HEK293 (cell line): Measurements from ENCODE around the gene SCAND1.

Source experiments
- CTCF ChIA-PET: fragments of 350-600 bp; formaldehyde crosslinking; extraction: SDS; loops from one replicate; lab custom pipeline; 2021; ENCODE audit warnings: antibody characterized with exemption; lab: Yijun Ruan, JAX
- POLR2A ChIA-PET: fragments of 300-600 bp; formaldehyde crosslinking; extraction: SDS; loops from one replicate; lab custom pipeline; 2020; ENCODE audit warnings: antibody characterized with exemption, inconsistent platforms; lab: Yijun Ruan, JAX
- H3K27ac ChIP-seq: fragments of 200-500 bp; sonication (Bioruptor generic); 2 replicates; pipeline ENCODE4 v1.5.1; 2014; ENCODE audit warnings: low read depth, low read length, control low read depth, inconsistent platforms; ENCODE audit errors: extremely low read depth
- H3K36me3 ChIP-seq, 2 experiments: fragments of 200-500 bp in 1 of 2; sonication (Bioruptor generic) in 1 of 2; 1 replicate in 1 of 2; 2 replicates in 1 of 2; pipeline ENCODE4 v1.5.1; 2014 to 2017; ENCODE audit warnings: inconsistent platforms in 2 of 2, low read length in 2 of 2; ENCODE audit not compliant: control insufficient read depth in 2 of 2, insufficient read depth in 1 of 2
- H3K4me1 ChIP-seq: fragments of 200-500 bp; sonication (Bioruptor generic); 2 replicates; pipeline ENCODE4 v1.5.1; 2014; ENCODE audit warnings: mild to moderate bottlenecking, low read length, inconsistent platforms; ENCODE audit not compliant: control insufficient read depth, insufficient read depth
- H3K4me3 ChIP-seq: 2 replicates; pipeline ENCODE4 v1.5.1; 2011; ENCODE audit warnings: low read depth, mild to moderate bottlenecking, control low read depth, low read length, moderate library complexity
- H3K9me3 ChIP-seq: fragments of 200-500 bp; sonication (Bioruptor generic); 2 replicates; pipeline ENCODE4 v1.5.1; 2014; ENCODE audit warnings: low read depth, low read length, inconsistent platforms; ENCODE audit not compliant: control insufficient read depth, insufficient read depth
- EGR2 ChIP-seq: fragments of 450-650 bp; formaldehyde crosslinking; IDR thresholded peaks from 2 replicates; pipeline ENCODE4 v1.5.1; 2016; ENCODE audit warnings: low read depth, missing biosample characterization, missing genetic modification characterization
- GLI2 ChIP-seq: fragments of 450-650 bp; formaldehyde crosslinking; IDR thresholded peaks from 2 replicates; pipeline ENCODE4; 2017; ENCODE audit warnings: missing biosample characterization, missing genetic modification characterization, low read depth, borderline replicate concordance
- HOXC10 ChIP-seq: sonication (generic); formaldehyde crosslinking; IDR thresholded peaks from 2 replicates; pipeline ENCODE4 v1.8.1; 2023; ENCODE audit warnings: mild to moderate bottlenecking, missing genetic modification reagents
- KLF1 ChIP-seq: fragments of 450-650 bp; formaldehyde crosslinking; IDR thresholded peaks from 2 replicates; pipeline ENCODE4 v1.5.1; 2016; ENCODE audit warnings: missing biosample characterization, missing genetic modification characterization
- KLF10 ChIP-seq: fragments of 450-650 bp; IDR thresholded peaks from 2 replicates; pipeline ENCODE4 v1.5.1; 2018; ENCODE audit warnings: missing biosample characterization, mild to moderate bottlenecking, missing genetic modification characterization
- PRDM1 ChIP-seq: fragments of 450-650 bp; formaldehyde crosslinking; IDR thresholded peaks from 2 replicates; pipeline ENCODE4; 2016; ENCODE audit warnings: missing biosample characterization, missing genetic modification characterization
- REPIN1 ChIP-seq: fragments of 450-650 bp; formaldehyde crosslinking; IDR thresholded peaks from 2 replicates; pipeline ENCODE4 v1.5.1; 2017; ENCODE audit warnings: missing biosample characterization, missing genetic modification characterization, low read depth
- SP2 ChIP-seq: fragments of 450-650 bp; formaldehyde crosslinking; IDR thresholded peaks from 2 replicates; pipeline ENCODE4 v1.5.1; 2016; ENCODE audit warnings: missing biosample characterization, missing genetic modification characterization
- ZBTB1 ChIP-seq: fragments of 450-650 bp; formaldehyde crosslinking; IDR thresholded peaks from 2 replicates; pipeline ENCODE4 v1.5.1; 2016; ENCODE audit warnings: missing biosample characterization, missing genetic modification characterization
- ZBTB20 ChIP-seq: fragments of 450-650 bp; formaldehyde crosslinking; IDR thresholded peaks from 2 replicates; pipeline ENCODE4 v1.5.1; 2016; ENCODE audit warnings: missing biosample characterization, missing genetic modification characterization
- ZBTB48 ChIP-seq: fragments of 450-650 bp; formaldehyde crosslinking; IDR thresholded peaks from 2 replicates; pipeline ENCODE4 v1.5.1; 2016; ENCODE audit warnings: missing biosample characterization, missing genetic modification characterization
- ZNF174 ChIP-seq: fragments of 450-650 bp; formaldehyde crosslinking; IDR thresholded peaks from 2 replicates; pipeline ENCODE4 v1.5.0; 2017; ENCODE audit warnings: missing biosample characterization, mild to moderate bottlenecking, missing genetic modification characterization
- ZNF2 ChIP-seq: fragments of 450-650 bp; formaldehyde crosslinking; IDR thresholded peaks from 2 replicates; pipeline ENCODE4 v1.5.1; 2016; ENCODE audit warnings: missing biosample characterization, missing genetic modification characterization
- ZNF24 ChIP-seq: fragments of 450-650 bp; formaldehyde crosslinking; IDR thresholded peaks from 2 replicates; pipeline ENCODE4 v1.5.1; 2016; ENCODE audit warnings: missing biosample characterization, missing genetic modification characterization
- ZNF311 ChIP-seq: fragments of 450-650 bp; formaldehyde crosslinking; IDR thresholded peaks from 2 replicates; pipeline ENCODE4 v1.5.1; 2017; ENCODE audit warnings: missing biosample characterization, missing genetic modification characterization, borderline replicate concordance
- ZNF341 ChIP-seq: fragments of 450-650 bp; formaldehyde crosslinking; IDR thresholded peaks from 2 replicates; pipeline ENCODE4; 2016; ENCODE audit warnings: low read depth, missing biosample characterization, missing genetic modification characterization
- ZNF37A ChIP-seq: fragments of 450-650 bp; IDR thresholded peaks from 2 replicates; pipeline ENCODE4 v1.5.1; 2018; ENCODE audit warnings: missing biosample characterization, missing genetic modification characterization
- ZNF416 ChIP-seq: fragments of 450-650 bp; formaldehyde crosslinking; IDR thresholded peaks from 2 replicates; pipeline ENCODE4 v1.5.1; 2016; ENCODE audit warnings: missing biosample characterization, missing genetic modification characterization
- ZNF426 ChIP-seq: fragments of 450-650 bp; formaldehyde crosslinking; IDR thresholded peaks from 2 replicates; pipeline ENCODE4 v1.5.1; 2017; ENCODE audit warnings: missing biosample characterization, missing genetic modification characterization, mild to moderate bottlenecking, inconsistent platforms, moderate library complexity
- ZNF530 ChIP-seq: fragments of 450-650 bp; formaldehyde crosslinking; IDR thresholded peaks from 2 replicates; pipeline ENCODE4 v1.5.1; 2016; ENCODE audit warnings: low read depth, missing biosample characterization, missing genetic modification characterization
- ZNF558 ChIP-seq: fragments of 450-650 bp; formaldehyde crosslinking; IDR thresholded peaks from 2 replicates; pipeline ENCODE4 v1.5.1; 2016; ENCODE audit warnings: missing biosample characterization, missing genetic modification characterization
- ZNF561 ChIP-seq: fragments of 450-650 bp; IDR thresholded peaks from 2 replicates; pipeline ENCODE4 v1.5.1; 2018; ENCODE audit warnings: missing biosample characterization, missing genetic modification characterization, borderline replicate concordance
- ZNF629 ChIP-seq: fragments of 450-650 bp; formaldehyde crosslinking; IDR thresholded peaks from 2 replicates; pipeline ENCODE4 v1.5.1; 2017; ENCODE audit warnings: missing biosample characterization, missing genetic modification characterization
- ZNF701 ChIP-seq: fragments of 450-650 bp; formaldehyde crosslinking; IDR thresholded peaks from 2 replicates; pipeline ENCODE4 v1.5.1; 2016; ENCODE audit warnings: missing biosample characterization, missing genetic modification characterization
- ZNF707 ChIP-seq: fragments of 450-650 bp; formaldehyde crosslinking; IDR thresholded peaks from 2 replicates; pipeline ENCODE4 v1.5.1; 2016; ENCODE audit warnings: missing biosample characterization, missing genetic modification characterization
- ZNF76 ChIP-seq: fragments of 450-650 bp; formaldehyde crosslinking; IDR thresholded peaks from 2 replicates; pipeline ENCODE4; 2016; ENCODE audit warnings: low read depth, missing biosample characterization, missing genetic modification characterization, borderline replicate concordance
- TF ChIP-seq, protein P1 (sequence below): fragments of 450-650 bp; formaldehyde crosslinking; IDR thresholded peaks from 2 replicates; pipeline ENCODE4 v1.5.1; 2016; ENCODE audit warnings: missing biosample characterization, missing genetic modification characterization
- TF ChIP-seq, protein P2 (sequence below): fragments of 450-650 bp; formaldehyde crosslinking; IDR thresholded peaks from 2 replicates; pipeline ENCODE4 v1.5.1; 2016; ENCODE audit warnings: missing biosample characterization, missing genetic modification characterization, low read depth
- TF ChIP-seq, protein P3 (sequence below): fragments of 450-650 bp; formaldehyde crosslinking; IDR thresholded peaks from 2 replicates; pipeline ENCODE4 v1.5.1; 2016; ENCODE audit warnings: missing biosample characterization, missing genetic modification characterization, borderline replicate concordance
- TF ChIP-seq, protein P4 (sequence below): fragments of 450-650 bp; formaldehyde crosslinking; IDR thresholded peaks from 2 replicates; pipeline ENCODE4 v1.5.1; 2016; ENCODE audit warnings: missing biosample characterization, missing genetic modification characterization

The SCAND1 gene

DNA sequence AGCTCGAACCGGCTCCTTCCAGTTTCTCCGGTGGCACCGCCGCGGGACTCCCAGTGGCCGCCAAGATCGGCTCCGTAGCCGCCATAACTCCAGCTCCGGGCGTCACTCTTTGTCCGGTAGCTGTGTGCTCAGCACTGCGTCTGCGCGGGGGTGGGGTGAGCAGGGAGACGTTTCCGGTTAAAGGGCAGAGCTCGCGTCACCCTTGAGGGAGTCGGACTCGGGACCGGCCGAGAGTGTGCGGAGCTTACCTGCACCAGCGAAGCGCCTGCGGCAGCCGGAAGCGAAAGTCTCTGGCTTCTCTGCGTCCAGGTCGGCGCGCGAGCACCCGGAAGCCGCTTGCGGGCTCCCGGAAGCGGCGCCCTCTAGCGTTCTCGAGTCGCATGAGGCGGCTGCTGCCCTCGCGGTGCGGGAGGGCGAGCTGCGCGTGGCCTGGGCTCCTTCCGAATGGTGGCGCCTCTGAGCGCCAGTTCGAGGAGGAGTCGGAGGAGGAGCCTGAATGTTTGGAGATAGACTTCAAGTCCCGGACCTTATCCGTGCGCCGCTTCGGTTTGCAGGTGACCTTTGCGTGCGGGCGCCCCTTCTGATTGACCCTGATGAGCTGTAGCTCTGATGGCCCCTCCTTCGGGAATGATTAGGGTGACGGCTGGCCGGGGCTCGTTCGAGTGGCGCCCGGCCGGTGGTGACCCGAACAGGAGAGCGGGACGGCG is at the start of gene SCAND1:
SCAND1 (minus strand) TSS at position 303 of the 707 bp plus-strand sequence; CDS start at position 85, 218 bp downstream.
- peak within 1 kb of the TSS; percentile 77 for H3K4me3 ChIP-seq
- H3K36me3 ChIP-seq: peaks cover 0 to 12% of the 10 kb centered on the region in 2 experiments; a peak in 2 of 3 replicates
- ChIA-PET CTCF (interaction anchor here (0.5 to 3.9 kb wide), 50 partner anchors 8 to 1129 kb away, joined by 3 to 46 read pairs (median 3); partner anchors contain the start of genes AAR2 and CNBD2), POLR2A (interaction anchor here (0.5 to 3.0 kb wide), 26 partner anchors 9 to 499 kb away, joined by 3 to 47 read pairs (median 4); partner anchors contain the start of genes AAR2, CEP250, CNBD2 and CPNE1)
- H3K9me3 ChIP-seq: no peaks in the 10 kb centered on the region
- no peaks in the 10 kb centered on the region for H3K4me1 ChIP-seq
- H3K27ac ChIP-seq: peak within 1 kb of the TSS; percentile 89
- TF ChIP-seq ZNF561 (tag by site-specific recombination): peak; percentile 98
- no peak for TF ChIP-seq ZNF701 (tag by site-specific recombination)
- TF ChIP-seq ZNF707 (tag by site-specific recombination): no peak
- TF ChIP-seq, protein P1, sequence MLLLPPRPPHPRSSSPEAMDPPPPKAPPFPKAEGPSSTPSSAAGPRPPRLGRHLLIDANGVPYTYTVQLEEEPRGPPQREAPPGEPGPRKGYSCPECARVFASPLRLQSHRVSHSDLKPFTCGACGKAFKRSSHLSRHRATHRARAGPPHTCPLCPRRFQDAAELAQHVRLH (tag by site-specific recombination): no peak; the same call in none of the 2 replicates
- TF ChIP-seq ZNF311 (tag by site-specific recombination): no peak
- TF ChIP-seq KLF10 (tag by site-specific recombination): peak; percentile 74; the same call in 1 of the 2 replicates
- peak; percentile 39; the same call in 1 of the 2 replicates for TF ChIP-seq ZBTB20
- peak; percentile 83 for TF ChIP-seq ZBTB1 (tag by site-specific recombination)
- TF ChIP-seq, protein P2, sequence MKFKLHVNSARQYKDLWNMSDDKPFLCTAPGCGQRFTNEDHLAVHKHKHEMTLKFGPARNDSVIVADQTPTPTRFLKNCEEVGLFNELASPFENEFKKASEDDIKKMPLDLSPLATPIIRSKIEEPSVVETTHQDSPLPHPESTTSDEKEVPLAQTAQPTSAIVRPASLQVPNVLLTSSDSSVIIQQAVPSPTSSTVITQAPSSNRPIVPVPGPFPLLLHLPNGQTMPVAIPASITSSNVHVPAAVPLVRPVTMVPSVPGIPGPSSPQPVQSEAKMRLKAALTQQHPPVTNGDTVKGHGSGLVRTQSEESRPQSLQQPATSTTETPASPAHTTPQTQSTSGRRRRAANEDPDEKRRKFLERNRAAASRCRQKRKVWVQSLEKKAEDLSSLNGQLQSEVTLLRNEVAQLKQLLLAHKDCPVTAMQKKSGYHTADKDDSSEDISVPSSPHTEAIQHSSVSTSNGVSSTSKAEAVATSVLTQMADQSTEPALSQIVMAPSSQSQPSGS (tag by site-specific recombination): peak; percentile 58; the same call in 1 of the 2 replicates
- 0 out of 2 replicates have a peak, but pooled peaks have one; percentile 14 for TF ChIP-seq REPIN1 (tag by site-specific recombination)
- TF ChIP-seq ZNF341: 0 out of 2 replicates have a peak, but pooled peaks have one; percentile 17
- no peak for TF ChIP-seq HOXC10 (CRISPR knock-in tag)
- peak; percentile 81 for TF ChIP-seq SP2 (tag by site-specific recombination)
- TF ChIP-seq, protein P3, sequence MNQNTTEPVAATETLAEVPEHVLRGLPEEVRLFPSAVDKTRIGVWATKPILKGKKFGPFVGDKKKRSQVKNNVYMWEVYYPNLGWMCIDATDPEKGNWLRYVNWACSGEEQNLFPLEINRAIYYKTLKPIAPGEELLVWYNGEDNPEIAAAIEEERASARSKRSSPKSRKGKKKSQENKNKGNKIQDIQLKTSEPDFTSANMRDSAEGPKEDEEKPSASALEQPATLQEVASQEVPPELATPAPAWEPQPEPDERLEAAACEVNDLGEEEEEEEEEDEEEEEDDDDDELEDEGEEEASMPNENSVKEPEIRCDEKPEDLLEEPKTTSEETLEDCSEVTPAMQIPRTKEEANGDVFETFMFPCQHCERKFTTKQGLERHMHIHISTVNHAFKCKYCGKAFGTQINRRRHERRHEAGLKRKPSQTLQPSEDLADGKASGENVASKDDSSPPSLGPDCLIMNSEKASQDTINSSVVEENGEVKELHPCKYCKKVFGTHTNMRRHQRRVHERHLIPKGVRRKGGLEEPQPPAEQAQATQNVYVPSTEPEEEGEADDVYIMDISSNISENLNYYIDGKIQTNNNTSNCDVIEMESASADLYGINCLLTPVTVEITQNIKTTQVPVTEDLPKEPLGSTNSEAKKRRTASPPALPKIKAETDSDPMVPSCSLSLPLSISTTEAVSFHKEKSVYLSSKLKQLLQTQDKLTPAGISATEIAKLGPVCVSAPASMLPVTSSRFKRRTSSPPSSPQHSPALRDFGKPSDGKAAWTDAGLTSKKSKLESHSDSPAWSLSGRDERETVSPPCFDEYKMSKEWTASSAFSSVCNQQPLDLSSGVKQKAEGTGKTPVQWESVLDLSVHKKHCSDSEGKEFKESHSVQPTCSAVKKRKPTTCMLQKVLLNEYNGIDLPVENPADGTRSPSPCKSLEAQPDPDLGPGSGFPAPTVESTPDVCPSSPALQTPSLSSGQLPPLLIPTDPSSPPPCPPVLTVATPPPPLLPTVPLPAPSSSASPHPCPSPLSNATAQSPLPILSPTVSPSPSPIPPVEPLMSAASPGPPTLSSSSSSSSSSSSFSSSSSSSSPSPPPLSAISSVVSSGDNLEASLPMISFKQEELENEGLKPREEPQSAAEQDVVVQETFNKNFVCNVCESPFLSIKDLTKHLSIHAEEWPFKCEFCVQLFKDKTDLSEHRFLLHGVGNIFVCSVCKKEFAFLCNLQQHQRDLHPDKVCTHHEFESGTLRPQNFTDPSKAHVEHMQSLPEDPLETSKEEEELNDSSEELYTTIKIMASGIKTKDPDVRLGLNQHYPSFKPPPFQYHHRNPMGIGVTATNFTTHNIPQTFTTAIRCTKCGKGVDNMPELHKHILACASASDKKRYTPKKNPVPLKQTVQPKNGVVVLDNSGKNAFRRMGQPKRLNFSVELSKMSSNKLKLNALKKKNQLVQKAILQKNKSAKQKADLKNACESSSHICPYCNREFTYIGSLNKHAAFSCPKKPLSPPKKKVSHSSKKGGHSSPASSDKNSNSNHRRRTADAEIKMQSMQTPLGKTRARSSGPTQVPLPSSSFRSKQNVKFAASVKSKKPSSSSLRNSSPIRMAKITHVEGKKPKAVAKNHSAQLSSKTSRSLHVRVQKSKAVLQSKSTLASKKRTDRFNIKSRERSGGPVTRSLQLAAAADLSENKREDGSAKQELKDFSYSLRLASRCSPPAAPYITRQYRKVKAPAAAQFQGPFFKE (tag by site-specific recombination): no peak
- TF ChIP-seq EGR2 (tag by site-specific recombination): no peak
- no peak for TF ChIP-seq ZNF530 (tag by site-specific recombination)
- TF ChIP-seq ZNF2: peak; percentile 32
- no peak for TF ChIP-seq GLI2 (tag by site-specific recombination)
- peak; percentile 53; the same call in 1 of the 2 replicates for TF ChIP-seq ZNF558 (tag by site-specific recombination)
- TF ChIP-seq ZBTB48 (tag by site-specific recombination): no peak
- TF ChIP-seq ZNF426 (tag by site-specific recombination): no peak
- no peak for TF ChIP-seq ZNF37A (tag by site-specific recombination)
- TF ChIP-seq, protein P4, sequence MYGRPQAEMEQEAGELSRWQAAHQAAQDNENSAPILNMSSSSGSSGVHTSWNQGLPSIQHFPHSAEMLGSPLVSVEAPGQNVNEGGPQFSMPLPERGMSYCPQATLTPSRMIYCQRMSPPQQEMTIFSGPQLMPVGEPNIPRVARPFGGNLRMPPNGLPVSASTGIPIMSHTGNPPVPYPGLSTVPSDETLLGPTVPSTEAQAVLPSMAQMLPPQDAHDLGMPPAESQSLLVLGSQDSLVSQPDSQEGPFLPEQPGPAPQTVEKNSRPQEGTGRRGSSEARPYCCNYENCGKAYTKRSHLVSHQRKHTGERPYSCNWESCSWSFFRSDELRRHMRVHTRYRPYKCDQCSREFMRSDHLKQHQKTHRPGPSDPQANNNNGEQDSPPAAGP (tag by site-specific recombination): peak; percentile 89
- TF ChIP-seq ZNF24 (tag by site-specific recombination): peak; percentile 46; the same call in 1 of the 2 replicates
- TF ChIP-seq PRDM1: no peak
- peak; percentile 74; the same call in 1 of the 2 replicates for TF ChIP-seq ZNF76
- peak; percentile 22 for TF ChIP-seq KLF1 (tag by site-specific recombination)
- TF ChIP-seq ZNF174 (tag by site-specific recombination): no peak
- peak; percentile 93 for TF ChIP-seq ZNF629 (tag by site-specific recombination)
- no peak for TF ChIP-seq ZNF416 (tag by site-specific recombination)
